ENCODE data around the gene NBPF8. TPM values are rescaled to one million over a fixed set of nuclear protein-coding genes. Genes with fewer than 3 reads are reported as not detected.
A peak's percentile ranks its signal among the peaks of the same experiment; 100 is the strongest.
"Not testable (repeated sequence)": the region's sequence is repeated elsewhere in the genome, so short reads cannot be mapped to it uniquely, and the experiment has no call there.

Gene NBPF8, protein sequence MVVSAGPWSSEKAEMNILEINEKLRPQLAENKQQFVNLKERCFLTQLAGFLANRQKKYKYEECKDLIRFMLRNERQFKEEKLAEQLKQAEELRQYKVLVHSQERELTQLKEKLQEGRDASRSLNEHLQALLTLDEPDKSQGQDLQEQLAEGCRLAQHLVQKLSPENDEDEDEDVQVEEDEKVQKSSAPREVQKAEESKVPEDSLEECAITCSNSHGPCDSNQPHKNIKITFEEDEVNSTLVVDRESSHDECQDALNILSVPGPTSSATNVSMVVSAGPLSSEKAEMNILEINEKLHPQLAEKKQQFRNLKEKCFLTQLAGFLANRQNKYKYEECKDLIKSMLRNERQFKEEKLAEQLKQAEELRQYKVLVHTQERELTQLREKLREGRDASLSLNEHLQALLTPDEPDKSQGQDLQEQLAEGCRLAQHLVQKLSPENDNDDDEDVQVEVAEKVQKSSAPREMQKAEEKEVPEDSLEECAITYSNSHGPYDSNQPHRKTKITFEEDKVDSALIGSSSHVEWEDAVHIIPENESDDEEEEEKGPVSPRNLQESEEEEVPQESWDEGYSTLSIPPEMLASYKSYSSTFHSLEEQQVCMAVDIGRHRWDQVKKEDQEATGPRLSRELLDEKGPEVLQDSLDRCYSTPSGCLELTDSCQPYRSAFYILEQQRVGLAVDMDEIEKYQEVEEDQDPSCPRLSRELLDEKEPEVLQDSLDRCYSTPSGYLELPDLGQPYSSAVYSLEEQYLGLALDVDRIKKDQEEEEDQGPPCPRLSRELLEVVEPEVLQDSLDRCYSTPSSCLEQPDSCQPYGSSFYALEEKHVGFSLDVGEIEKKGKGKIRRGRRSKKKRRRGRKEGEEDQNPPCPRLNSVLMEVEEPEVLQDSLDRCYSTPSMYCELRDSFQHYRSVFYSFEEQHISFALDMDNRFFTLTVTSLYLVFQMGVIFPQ
- polyA plus RNA-seq (2013, experiment 1 of 2), result 9.1 TPM
- 9.0 TPM for polyA plus RNA-seq (2013, experiment 2 of 2)

DNA sequence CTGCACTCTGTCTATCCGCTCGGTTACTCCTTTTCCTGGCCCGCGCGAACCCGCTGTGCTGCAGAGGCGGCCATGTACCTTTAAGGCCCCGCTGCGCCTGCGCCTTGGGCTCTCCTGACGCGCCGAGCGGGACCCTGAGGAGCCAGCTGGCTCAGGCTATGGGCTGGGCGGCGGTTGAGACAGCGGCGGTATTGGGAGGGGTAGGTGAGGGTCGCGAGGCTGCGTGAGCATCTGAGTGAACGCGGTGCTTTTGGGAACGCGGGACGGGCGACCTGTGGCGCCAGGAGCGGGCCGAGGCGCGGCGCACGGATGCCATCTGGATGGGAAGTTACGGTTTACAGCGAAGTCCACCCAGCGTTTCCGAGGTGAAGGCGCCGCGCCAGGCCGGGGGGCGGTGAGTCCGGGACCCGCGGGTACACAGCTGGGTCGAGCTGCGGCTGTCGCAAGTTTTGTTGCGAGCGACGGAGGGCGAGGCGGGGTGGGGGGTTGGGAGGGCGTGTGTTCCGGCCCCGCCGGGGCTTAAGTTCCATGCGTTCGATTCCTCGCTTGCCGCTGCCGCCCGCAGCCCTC is at the start of gene NBPF8:
Gene NBPF8, plus strand, starts transcription at position 125 of the 570 bp plus-strand sequence. CDS start 21,488 bp downstream, outside the sequence.
- H3K27ac ChIP-seq (replicated peaks; ENCODE audit: low read length); H3K23ac ChIP-seq (ENCODE audit: low read depth, low read length, poor library complexity); H3K4me1 ChIP-seq (ENCODE audit: control insufficient read depth in 2 of 2, insufficient read depth in 1 of 2, low read depth in 1 of 2, low read length in 2 of 2); H3K18ac ChIP-seq (ENCODE audit: low read length); H3K9me3 ChIP-seq (replicated peaks in 1 of 2; ENCODE audit: control insufficient read depth in 2 of 2, insufficient read depth in 1 of 2, low read depth in 1 of 2, low read length in 2 of 2); H2AK5ac ChIP-seq (ENCODE audit: low read depth, low read length); H3K36me3 ChIP-seq (replicated peaks in 1 of 2; ENCODE audit: control insufficient read depth in 2 of 2, insufficient read depth in 2 of 2, low read length in 2 of 2); H2BK15ac ChIP-seq (ENCODE audit: low read length); H2BK5ac ChIP-seq (ENCODE audit: low read length); H2BK12ac ChIP-seq (ENCODE audit: low read length); H4K8ac ChIP-seq (ENCODE audit: low read depth, low read length); H4K91ac ChIP-seq (ENCODE audit: low read depth, low read length, poor library complexity); H3K14ac ChIP-seq (ENCODE audit: low read length); H2BK120ac ChIP-seq (ENCODE audit: low read depth, low read length); H3K79me1 ChIP-seq (ENCODE audit: low read depth, low read length); H3K4ac ChIP-seq (ENCODE audit: low read length); H3K27me3 ChIP-seq (ENCODE audit: control insufficient read depth in 3 of 3, insufficient read depth in 3 of 3, low read depth in 1 of 3, low read length in 3 of 3): not testable (repeated sequence)
- Histone ChIP-seq H2AFZ (ENCODE audit: low read length) (peak within 1 kb of the TSS; percentile 83), H3K4me2 (ENCODE audit: insufficient read depth, low read length, poor library complexity, severe bottlenecking) (peak within 1 kb of the TSS; percentile 57), H3K9ac (ENCODE audit: low read depth, low read length, poor library complexity) (peak within 1 kb of the TSS; percentile 60), H3K4me3 (ENCODE audit: low read length in 2 of 2) (peak within 1 kb of the TSS; percentile 53 to 77)
- DNase-seq (ENCODE audit: low spot score), result peak; percentile 32
- no CpG with 5 or more reads among the region's 64 CpGs for WGBS, 2 donors (ENCODE audit: extremely low coverage in 2 of 2, insufficient read length in 2 of 2, insufficient replicate concordance in 1 of 2)

DNA sequence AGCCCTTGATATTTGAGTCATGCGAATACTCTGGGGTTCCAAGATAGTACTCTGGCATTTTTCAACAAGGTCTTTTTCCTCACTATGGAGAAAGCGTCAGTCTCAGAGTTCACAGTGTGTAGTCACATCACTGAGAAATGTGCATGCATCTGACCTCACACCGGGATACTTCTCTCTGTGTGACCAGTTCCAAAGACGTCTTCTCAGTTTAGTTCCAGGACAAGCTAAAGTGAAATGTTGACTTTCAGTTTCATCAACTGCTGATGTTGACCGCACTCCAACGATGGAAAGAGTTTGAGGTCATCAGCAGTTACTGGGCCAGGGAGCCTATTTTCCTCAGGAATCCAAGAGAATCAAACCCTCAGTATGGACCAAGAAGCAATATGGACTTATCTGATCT is 47.1 kb upstream of the NBPF8 start:
- H3K79me1 ChIP-seq (ENCODE audit: low read depth, low read length); H3K23ac ChIP-seq (ENCODE audit: low read depth, low read length, poor library complexity); H2AFZ ChIP-seq (ENCODE audit: low read length); H3K4me2 ChIP-seq (ENCODE audit: insufficient read depth, low read length, poor library complexity, severe bottlenecking); H2BK12ac ChIP-seq (ENCODE audit: low read length); H2BK15ac ChIP-seq (ENCODE audit: low read length); H3K27ac ChIP-seq (replicated peaks; ENCODE audit: low read length); DNase-seq (ENCODE audit: low spot score); H3K4me1 ChIP-seq (ENCODE audit: control insufficient read depth in 2 of 2, insufficient read depth in 1 of 2, low read depth in 1 of 2, low read length in 2 of 2); H3K27me3 ChIP-seq (ENCODE audit: control insufficient read depth in 3 of 3, insufficient read depth in 3 of 3, low read depth in 1 of 3, low read length in 3 of 3); H3K4ac ChIP-seq (ENCODE audit: low read length); H3K4me3 ChIP-seq (ENCODE audit: low read length in 2 of 2); H3K9ac ChIP-seq (ENCODE audit: low read depth, low read length, poor library complexity); H2AK5ac ChIP-seq (ENCODE audit: low read depth, low read length); H3K9me3 ChIP-seq (replicated peaks in 1 of 2; ENCODE audit: control insufficient read depth in 2 of 2, insufficient read depth in 1 of 2, low read depth in 1 of 2, low read length in 2 of 2); H4K91ac ChIP-seq (ENCODE audit: low read depth, low read length, poor library complexity); H3K18ac ChIP-seq (ENCODE audit: low read length); H4K8ac ChIP-seq (ENCODE audit: low read depth, low read length); H2BK5ac ChIP-seq (ENCODE audit: low read length); H2BK120ac ChIP-seq (ENCODE audit: low read depth, low read length); H3K36me3 ChIP-seq (replicated peaks in 1 of 2; ENCODE audit: control insufficient read depth in 2 of 2, insufficient read depth in 2 of 2, low read length in 2 of 2); H3K14ac ChIP-seq (ENCODE audit: low read length): not testable (repeated sequence)
- no CpG with 5 or more reads among the region's 6 CpGs for WGBS, 2 donors (ENCODE audit: extremely low coverage in 2 of 2, insufficient read length in 2 of 2, insufficient replicate concordance in 1 of 2)

DNA sequence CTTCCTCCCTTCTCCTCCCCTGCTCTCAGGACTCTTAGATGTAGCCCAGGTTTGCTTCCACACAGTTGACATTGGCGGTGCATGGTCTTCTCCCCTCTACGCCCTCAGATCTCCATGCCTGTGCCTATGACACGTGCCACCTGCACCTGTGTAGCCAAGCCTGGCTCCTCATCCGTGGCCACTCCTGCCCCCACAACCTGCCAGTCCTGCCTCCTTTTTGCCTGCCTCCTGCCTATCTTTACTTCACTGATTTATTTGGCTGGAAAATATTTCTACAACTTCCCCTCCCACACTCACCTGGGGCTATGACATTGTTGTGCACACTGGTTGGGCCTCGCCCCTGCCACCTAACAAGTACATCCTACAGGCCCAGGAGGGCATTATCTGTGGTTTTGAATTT is 28.2 kb upstream of the NBPF8 start:
- WGBS, 2 donors (ENCODE audit: extremely low coverage in 2 of 2, insufficient read length in 2 of 2, insufficient replicate concordance in 1 of 2), result no CpG with 5 or more reads among the region's 5 CpGs
- not testable (repeated sequence) for H2BK12ac ChIP-seq (ENCODE audit: low read length); H4K8ac ChIP-seq (ENCODE audit: low read depth, low read length); H3K27me3 ChIP-seq (ENCODE audit: control insufficient read depth in 3 of 3, insufficient read depth in 3 of 3, low read depth in 1 of 3, low read length in 3 of 3); H3K23ac ChIP-seq (ENCODE audit: low read depth, low read length, poor library complexity); DNase-seq (ENCODE audit: low spot score); H3K4me1 ChIP-seq (ENCODE audit: control insufficient read depth in 2 of 2, insufficient read depth in 1 of 2, low read depth in 1 of 2, low read length in 2 of 2); H3K27ac ChIP-seq (replicated peaks; ENCODE audit: low read length); H3K14ac ChIP-seq (ENCODE audit: low read length); H2BK15ac ChIP-seq (ENCODE audit: low read length); H3K36me3 ChIP-seq (replicated peaks in 1 of 2; ENCODE audit: control insufficient read depth in 2 of 2, insufficient read depth in 2 of 2, low read length in 2 of 2); H4K91ac ChIP-seq (ENCODE audit: low read depth, low read length, poor library complexity); H3K79me1 ChIP-seq (ENCODE audit: low read depth, low read length); H3K4ac ChIP-seq (ENCODE audit: low read length); H3K18ac ChIP-seq (ENCODE audit: low read length); H3K9ac ChIP-seq (ENCODE audit: low read depth, low read length, poor library complexity); H2BK120ac ChIP-seq (ENCODE audit: low read depth, low read length); H2AK5ac ChIP-seq (ENCODE audit: low read depth, low read length); H3K4me2 ChIP-seq (ENCODE audit: insufficient read depth, low read length, poor library complexity, severe bottlenecking); H3K4me3 ChIP-seq (ENCODE audit: low read length in 2 of 2); H3K9me3 ChIP-seq (replicated peaks in 1 of 2; ENCODE audit: control insufficient read depth in 2 of 2, insufficient read depth in 1 of 2, low read depth in 1 of 2, low read length in 2 of 2); H2AFZ ChIP-seq (ENCODE audit: low read length); H2BK5ac ChIP-seq (ENCODE audit: low read length)
